ENCODE measurements around the gene FMO5.
"Not testable (repeated sequence)": the region's sequence is repeated elsewhere in the genome, so short reads cannot be mapped to it uniquely, and the experiment has no call there.

The FMO5 gene

DNA sequence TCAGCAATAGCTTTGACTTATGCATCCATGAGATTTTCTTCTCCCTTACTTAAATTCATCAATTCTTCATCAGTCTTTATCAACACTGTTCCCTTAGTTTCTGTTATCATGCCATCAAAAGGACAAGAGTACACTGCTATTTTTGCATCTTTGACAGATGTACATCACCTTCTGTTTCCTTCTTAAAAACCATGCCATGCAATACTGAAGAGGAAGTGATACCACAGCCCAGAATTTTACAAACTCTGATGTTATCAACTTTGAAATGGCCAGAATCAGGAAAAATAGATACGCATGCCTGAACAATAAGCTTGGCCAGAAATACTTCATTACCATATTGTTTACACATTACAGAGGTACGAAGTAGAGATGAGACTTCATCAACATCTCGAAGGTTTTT, 21.1 kb downstream of the FMO5 start:
- no peaks in the 10 kb centered on the region for H3K27me3 Mint-ChIP-seq
- ATAC-seq (replicated peaks) (peak; percentile 68 to 85), DNase-seq (no peak)
- H3K4me3 Mint-ChIP-seq = peak overlapping the region in 1 of 2 donors; percentile 8
- peaks cover 0 to 1% of the 10 kb centered on the region in 2 donors for H3K9me3 Mint-ChIP-seq
- peaks cover 23 to 30% of the 10 kb centered on the region in 2 donors for H3K4me1 Mint-ChIP-seq
- H3K36me3 Mint-ChIP-seq = peaks cover 0 to 3% of the 10 kb centered on the region in 2 donors
- H3K27ac Mint-ChIP-seq = peak overlapping the region; percentile 11

DNA sequence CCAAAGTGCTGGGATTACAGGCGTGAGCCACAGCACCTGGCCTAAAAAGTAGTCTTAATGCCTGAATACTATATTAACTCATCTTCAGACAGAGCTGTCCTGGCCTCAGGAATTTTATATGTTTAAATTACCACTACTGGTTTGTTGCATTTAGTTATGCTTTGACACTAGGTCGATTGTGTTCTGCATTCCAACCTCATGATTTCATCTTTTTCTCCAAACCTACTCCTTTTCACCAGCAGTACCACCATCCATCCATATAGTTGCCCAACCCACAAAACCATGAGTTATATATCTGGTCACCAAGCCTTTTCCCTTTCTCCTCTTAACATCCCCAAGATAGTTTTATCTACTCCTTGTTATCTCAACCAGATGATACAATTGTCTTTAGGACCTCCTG, 22.6 kb downstream of the FMO5 start:
- peaks cover 0 to 3% of the 10 kb centered on the region in 2 donors for H3K9me3 Mint-ChIP-seq
- DNase-seq (no peak), ATAC-seq (replicated peaks) (no peak)
- H3K4me1 Mint-ChIP-seq = peaks cover 25 to 30% of the 10 kb centered on the region in 2 donors
- no peak overlapping the region for H3K27ac Mint-ChIP-seq
- H3K4me3 Mint-ChIP-seq = no peak overlapping the region
- H3K27me3 Mint-ChIP-seq = no peaks in the 10 kb centered on the region
- H3K36me3 Mint-ChIP-seq = peaks cover 0 to 6% of the 10 kb centered on the region in 2 donors

DNA sequence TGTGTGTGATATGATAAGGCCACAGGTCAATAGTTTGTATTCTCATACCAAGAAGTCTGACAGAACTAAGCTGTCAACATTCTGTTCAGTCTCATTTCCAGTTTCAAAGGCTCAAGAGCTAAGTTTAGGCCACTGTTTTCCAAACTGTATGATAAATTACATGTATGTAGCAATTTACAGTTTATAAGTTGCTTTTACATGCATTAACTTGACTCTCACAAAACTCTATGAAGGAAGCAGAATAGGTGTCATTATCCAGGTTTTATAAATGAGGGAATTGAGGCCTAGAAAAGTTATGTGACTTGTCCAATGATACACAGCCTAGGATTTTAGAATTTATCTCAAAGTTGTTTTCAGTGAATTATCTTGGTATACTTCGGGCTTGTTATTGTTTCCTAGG, 23.4 kb downstream of the FMO5 start:
- peaks cover 0 to 9% of the 10 kb centered on the region in 2 donors for H3K36me3 Mint-ChIP-seq
- no peak for DNase-seq
- no peak overlapping the region for H3K27ac Mint-ChIP-seq
- no peaks in the 10 kb centered on the region for H3K27me3 Mint-ChIP-seq
- peaks cover 25 to 30% of the 10 kb centered on the region in 2 donors for H3K4me1 Mint-ChIP-seq
- H3K4me3 Mint-ChIP-seq = no peak overlapping the region
- ATAC-seq (replicated peaks) = no peak
- peaks cover 0 to 6% of the 10 kb centered on the region in 2 donors for H3K9me3 Mint-ChIP-seq

DNA sequence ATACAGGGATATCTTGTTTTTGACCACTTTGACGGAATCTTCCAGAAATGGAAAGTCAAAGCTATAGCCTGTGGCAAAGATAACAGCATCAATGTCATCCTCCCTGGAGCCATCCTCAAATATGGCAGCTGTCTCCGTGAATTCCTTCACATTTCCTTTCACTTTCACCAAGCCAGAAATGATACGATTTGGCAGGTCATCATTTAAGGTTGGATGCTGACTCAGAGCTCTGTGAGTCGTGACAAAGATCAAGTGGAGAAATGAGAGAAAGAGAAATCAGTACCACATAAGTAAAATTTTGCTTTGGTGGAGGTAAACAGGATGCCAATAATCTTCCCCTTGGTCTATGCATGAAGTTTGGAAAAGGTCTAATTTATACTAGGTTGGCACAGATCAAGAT, 23.9 kb downstream of the FMO5 start:
- Mint-ChIP-seq H3K36me3 (peaks cover 0 to 9% of the 10 kb centered on the region in 2 donors), H3K27me3 (no peaks in the 10 kb centered on the region), H3K4me3 (no peak overlapping the region), H3K27ac (no peak overlapping the region), H3K4me1 (peaks cover 25 to 30% of the 10 kb centered on the region in 2 donors), H3K9me3 (peaks cover 0 to 5% of the 10 kb centered on the region in 2 donors)
- ATAC-seq (replicated peaks) (no peak), DNase-seq (no peak)

DNA sequence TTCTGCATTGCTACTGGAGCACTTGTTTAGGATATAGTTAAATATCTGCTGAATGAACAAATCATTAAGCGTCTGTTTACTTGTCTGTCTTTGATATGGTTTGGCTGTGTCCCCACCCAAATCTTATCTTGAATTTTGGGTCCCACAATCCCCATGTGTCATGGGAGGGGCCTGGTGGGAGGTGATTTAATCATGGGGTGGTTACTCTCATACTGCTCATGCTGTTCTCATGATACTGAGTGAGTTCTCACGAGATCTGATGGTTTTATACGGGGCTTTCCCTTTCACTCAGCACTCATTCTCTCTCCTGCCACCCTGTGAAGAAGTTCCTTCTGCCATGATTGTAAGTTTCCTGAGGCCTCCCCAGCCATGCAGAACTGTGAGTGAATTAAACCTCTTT, 27.8 kb downstream of the FMO5 start:
- ATAC-seq (replicated peaks); H3K36me3 Mint-ChIP-seq; H3K27me3 Mint-ChIP-seq; DNase-seq; H3K9me3 Mint-ChIP-seq; H3K27ac Mint-ChIP-seq; H3K4me3 Mint-ChIP-seq; H3K4me1 Mint-ChIP-seq: not testable (repeated sequence)

DNA sequence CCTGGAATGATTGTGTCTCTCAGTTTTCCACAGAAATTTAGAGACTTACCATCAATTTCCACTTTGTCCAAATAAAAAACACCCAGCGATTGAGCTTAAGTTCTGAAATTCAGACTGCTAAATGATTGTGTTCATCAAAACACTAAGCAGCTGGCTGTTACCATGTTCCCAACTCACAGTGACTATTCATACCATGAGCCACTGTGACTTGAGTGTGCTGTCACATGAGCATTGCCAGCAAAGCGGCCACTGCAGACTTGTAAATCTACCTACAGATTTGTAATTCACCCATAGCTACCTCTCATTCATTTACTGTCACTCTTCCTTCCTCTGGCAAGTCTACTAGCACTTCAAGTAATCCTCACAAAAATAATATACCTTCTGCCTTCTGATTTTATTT, 35.6 kb downstream of the FMO5 start:
- Mint-ChIP-seq H3K27me3 (no peaks in the 10 kb centered on the region), H3K27ac (peak overlapping the region; percentile 16), H3K9me3 (no peaks in the 10 kb centered on the region), H3K4me1 (no peaks in the 10 kb centered on the region), H3K4me3 (no peak overlapping the region), H3K36me3 (peaks cover 1 to 6% of the 10 kb centered on the region in 2 donors)
- no peak for DNase-seq
- no peak for ATAC-seq (replicated peaks)

DNA sequence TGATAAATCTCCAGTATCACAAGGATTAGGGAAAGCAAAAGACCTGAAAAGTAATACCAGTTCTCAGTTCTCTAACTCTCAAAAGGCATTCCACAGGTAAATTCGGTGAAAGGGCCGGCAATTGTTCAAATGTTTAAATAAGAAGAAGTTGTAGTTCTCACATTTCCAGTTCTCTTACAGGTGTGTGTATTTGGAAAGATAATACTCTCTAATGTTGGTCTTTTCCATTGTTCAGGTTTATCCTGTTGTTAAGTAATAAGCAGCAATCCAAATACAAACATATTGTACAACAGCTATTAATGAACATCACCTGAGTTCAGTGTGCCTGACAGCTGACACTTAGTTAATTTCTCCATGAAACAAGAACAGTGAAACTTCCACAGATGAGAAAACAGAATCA, 39.7 kb downstream of the FMO5 start:
- Mint-ChIP-seq H3K27ac (no peak overlapping the region), H3K27me3 (no peaks in the 10 kb centered on the region), H3K36me3 (peaks cover 1 to 6% of the 10 kb centered on the region in 2 donors), H3K4me1 (no peaks in the 10 kb centered on the region), H3K9me3 (no peaks in the 10 kb centered on the region), H3K4me3 (no peak overlapping the region)
- DNase-seq (no peak), ATAC-seq (replicated peaks) (no peak)

DNA sequence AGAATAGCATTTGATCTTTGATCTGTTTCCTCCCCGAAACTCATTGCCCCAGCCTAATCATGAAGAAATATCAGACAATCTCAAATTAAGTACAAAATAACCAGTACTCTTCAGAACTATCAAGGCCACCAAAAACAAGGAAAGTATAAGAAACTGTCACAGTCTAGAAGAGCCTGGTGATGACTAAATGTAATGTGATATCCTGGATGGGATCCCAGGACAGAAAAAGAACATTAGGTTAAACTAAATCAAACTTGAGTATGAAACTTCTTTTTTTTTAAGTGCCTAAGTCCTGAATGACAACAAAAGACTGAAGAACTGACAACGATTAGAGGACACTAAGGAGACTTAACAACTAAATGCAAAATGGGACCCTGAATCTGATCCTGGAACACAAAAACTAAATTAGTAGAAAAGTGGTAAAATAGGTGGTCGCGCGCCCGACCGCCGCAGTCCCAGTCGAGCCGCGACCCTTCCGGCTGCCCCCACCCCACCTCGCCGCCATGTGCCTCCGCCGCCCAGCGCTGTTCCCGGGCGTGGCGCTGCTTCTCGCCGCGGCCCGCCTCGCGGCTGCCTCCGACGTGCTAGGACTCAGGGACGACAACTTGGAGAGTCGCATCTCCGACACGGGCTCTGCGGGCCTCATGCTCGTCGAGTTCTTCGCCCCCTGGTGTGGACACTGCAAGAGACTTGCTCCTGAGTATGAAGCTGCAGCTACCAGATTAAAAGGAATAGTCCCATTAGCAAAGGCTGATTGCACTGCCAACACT, 47.3 kb downstream of the FMO5 start:
- Mint-ChIP-seq H3K36me3 (peaks cover 11 to 19% of the 10 kb centered on the region in 2 donors), H3K4me1 (peaks cover 14 to 19% of the 10 kb centered on the region in 2 donors), H3K9me3 (no peaks in the 10 kb centered on the region), H3K27me3 (peaks cover 0 to 4% of the 10 kb centered on the region in 2 donors), H3K27ac (peak overlapping the region; percentile 71), H3K4me3 (peak overlapping the region; percentile 41 to 55)
- DNase-seq (no peak), ATAC-seq (replicated peaks) (peak; percentile 45 to 59)

DNA sequence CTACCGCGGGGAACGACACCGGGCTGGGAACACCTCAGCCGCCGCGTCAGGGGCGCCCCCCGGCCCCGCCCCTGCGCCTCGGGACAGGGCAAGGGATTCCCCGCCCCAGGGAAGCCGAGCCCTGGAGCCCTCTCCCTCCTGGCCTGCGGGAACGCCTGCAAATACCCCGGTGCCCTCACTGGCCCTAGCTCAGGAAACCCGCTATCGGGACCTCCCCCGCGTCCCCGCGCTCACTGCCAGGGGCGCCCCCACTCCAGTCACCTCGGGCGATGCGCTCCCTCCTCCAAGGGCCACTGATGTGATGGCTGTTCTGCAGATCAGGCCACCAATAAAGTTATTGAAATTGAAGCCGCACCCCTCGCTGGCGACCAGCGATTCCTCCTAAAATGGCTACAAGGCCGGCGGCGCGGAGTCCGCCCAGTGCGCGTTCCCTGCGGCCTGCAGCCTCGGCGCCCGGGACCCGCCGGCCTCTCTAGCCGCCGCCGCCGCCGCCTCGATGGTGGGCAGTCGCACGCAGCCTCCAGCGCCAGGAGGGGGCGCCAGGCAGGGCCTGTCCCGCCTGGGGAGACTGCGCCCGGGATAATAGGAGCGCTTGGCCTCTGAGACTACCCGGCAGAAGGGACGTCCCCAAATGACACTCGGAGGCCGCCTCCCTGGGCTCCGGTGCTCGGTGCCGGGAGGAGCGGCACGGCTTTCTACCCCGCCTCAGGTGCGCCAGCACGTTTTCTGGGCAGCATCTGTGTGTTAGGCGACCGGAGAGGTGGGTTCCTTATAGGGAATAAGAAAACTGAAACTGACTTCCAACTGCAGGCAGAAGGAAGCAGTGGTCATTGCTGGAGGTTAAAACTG, 52.7 kb downstream of the FMO5 start, which contains the start of gene PRKAB2:
TSS of gene PRKAB2 (minus strand) at position 303 of the 849 bp plus-strand sequence. CDS start 326 bp downstream, outside the sequence.
- H3K36me3 Mint-ChIP-seq = peaks cover 10 to 18% of the 10 kb centered on the region in 2 donors
- peak; percentile 98 for DNase-seq
- peak within 1 kb of the TSS; percentile 91 to 96 for H3K4me3 Mint-ChIP-seq
- peaks cover 0 to under 1% of the 10 kb centered on the region in 2 donors for H3K27me3 Mint-ChIP-seq
- H3K4me1 Mint-ChIP-seq = peaks cover 25 to 35% of the 10 kb centered on the region in 2 donors
- H3K9me3 Mint-ChIP-seq = no peaks in the 10 kb centered on the region
- H3K27ac Mint-ChIP-seq = peak within 1 kb of the TSS; percentile 98
- ATAC-seq (replicated peaks) = peak; percentile 90

DNA sequence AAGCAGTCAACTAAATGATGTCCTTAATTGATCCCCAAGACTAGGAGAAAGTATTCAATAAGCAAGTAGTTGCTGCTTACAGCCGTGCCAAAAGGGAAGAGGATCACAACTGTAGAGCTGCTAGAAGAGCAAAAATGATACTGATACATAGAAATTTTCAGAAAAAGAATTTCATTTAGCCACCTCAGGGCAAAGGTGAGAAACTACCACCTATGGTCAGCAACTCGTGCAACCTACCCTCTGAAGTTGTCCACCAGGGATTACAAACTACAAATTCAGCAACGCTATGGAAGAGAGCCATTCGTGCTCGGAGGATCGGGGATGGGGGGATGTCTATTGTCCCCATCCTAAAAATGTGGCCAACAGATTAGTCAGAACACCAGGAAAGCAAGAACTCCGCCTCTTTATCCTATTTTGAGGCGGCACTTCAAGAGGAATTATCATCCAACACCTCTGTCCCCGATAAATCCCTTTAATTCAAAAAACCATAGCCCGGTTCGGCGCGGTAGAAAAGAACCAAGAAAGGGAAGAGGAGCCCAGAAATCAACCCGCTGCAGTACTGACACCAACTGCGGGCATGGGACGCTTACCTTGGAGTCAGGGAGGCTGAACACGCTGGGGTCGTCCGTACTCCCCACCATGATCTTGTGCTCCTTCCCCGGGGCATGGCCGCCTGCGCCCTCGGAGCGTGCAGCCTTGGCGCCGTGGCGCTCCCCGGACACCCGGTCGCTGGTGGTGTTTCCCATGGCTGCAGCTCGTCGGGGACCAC, 53.6 kb downstream of the FMO5 start:
- Mint-ChIP-seq H3K9me3 (no peaks in the 10 kb centered on the region), H3K27ac (peak overlapping the region; percentile 91), H3K27me3 (no peaks in the 10 kb centered on the region), H3K36me3 (peaks cover 13 to 22% of the 10 kb centered on the region in 2 donors), H3K4me3 (peak overlapping the region; percentile 91 to 96), H3K4me1 (peaks cover 24 to 33% of the 10 kb centered on the region in 2 donors)
- DNase-seq (no peak), ATAC-seq (replicated peaks) (no peak)

DNA sequence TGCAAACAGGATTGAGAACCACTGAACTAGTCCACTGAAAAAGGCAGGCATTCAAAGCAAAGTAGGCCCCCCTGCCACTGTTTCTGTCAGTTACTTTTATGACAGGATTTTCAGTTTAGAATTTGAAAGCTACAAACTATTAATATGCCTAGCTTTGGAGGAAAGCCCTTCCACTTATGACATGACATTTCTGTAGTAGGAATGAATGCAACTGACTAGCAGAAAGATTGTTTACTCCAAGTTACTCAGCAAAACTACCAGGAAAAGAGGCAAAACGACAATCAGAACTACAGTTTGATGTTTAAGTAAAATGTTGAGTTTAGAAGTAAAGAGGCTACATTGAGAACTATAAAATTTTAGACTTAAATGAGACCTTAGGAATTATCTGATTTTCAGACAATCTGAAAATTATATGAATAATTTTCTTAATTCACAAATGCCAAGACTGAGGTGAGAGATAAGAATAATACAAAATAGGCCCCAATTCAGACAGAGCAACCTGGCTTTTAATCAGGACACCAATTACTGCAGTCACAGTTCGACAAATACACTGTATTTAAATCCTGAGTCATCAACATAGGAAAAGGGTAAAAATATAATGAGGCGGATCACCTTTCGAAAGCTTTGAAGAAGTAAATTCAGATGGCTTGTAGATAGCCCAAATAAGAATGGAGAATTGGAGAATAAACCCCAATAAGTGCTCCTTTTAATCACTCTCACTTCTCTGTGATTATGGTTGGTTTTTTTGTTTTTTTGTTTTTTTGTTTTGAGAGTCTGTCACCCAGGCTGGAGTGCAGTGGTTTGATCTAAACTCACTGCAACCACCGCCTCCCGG, 55.1 kb downstream of the FMO5 start:
- Mint-ChIP-seq H3K4me1 (peaks cover 24 to 33% of the 10 kb centered on the region in 2 donors), H3K27me3 (no peaks in the 10 kb centered on the region), H3K27ac (no peak overlapping the region)

DNA sequence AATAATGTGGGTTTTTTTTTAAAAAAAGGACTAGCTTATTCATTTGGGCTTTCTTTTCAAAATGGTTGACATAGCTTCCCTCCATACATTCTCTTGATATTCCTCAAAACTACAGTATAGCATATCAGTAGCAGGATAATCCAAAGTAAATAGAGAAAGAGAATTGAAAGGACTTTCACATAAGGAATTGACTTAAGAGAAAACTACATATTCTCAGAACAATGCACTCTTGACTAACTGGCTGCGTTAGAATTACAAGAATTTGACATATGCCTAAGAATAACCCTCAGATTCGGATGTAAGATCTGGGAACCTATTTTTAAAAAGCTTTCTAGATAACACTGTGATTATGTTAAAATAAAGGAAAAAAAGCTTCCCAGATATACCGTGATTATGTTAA, 56.0 kb downstream of the FMO5 start:
- Mint-ChIP-seq H3K27ac (no peak overlapping the region), H3K36me3 (peaks cover 17 to 29% of the 10 kb centered on the region in 2 donors), H3K4me3 (no peak overlapping the region), H3K9me3 (no peaks in the 10 kb centered on the region), H3K27me3 (no peaks in the 10 kb centered on the region), H3K4me1 (peaks cover 22 to 31% of the 10 kb centered on the region in 2 donors)
- no peak for DNase-seq
- ATAC-seq (replicated peaks) = no peak

More for the DNA sequence above, 55.1 kb downstream of the FMO5 start:
- DNase-seq = no peak
- no peak for ATAC-seq (replicated peaks)
- Mint-ChIP-seq H3K36me3 (peaks cover 18 to 27% of the 10 kb centered on the region in 2 donors), H3K4me3 (peak overlapping the region; percentile 17 to 91), H3K9me3 (no peaks in the 10 kb centered on the region)

DNA sequence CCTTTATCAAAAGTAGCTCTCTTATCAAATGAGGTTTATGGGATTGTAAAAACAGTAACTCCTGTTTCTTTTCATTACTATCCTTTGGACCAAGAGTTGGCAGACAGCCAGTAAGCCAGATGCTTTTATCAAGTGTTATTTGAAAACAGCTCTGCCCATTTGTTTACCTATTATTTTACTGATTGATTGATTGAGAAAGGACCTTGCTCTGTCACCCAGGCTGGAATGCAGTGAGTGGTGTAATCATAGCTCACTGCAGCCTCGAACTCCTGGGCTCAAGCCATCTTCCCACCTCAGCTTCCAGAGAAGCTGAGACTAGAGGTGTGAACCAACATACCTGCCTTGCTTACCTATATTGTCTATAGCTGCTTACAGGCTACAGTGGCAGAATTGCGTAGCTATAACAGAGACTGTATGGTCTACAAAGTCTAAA, 56.5 kb downstream of the FMO5 start:
- no peaks in the 10 kb centered on the region for H3K9me3 Mint-ChIP-seq
- H3K36me3 Mint-ChIP-seq = peaks cover 15 to 28% of the 10 kb centered on the region in 2 donors
- H3K4me3 Mint-ChIP-seq = no peak overlapping the region
- no peak overlapping the region for H3K27ac Mint-ChIP-seq
- H3K27me3 Mint-ChIP-seq = no peaks in the 10 kb centered on the region
- ATAC-seq (replicated peaks) (no peak), DNase-seq (no peak)
- H3K4me1 Mint-ChIP-seq = peaks cover 19 to 27% of the 10 kb centered on the region in 2 donors

Data from stimulated activated naive B cell treated with anti-CD40 and anti-IgM and Interleukin-4, amounts not matched to agents 10 μg/mL and 1 μg/mL and 100 μg/mL, for 72 hours (primary cell).